Epithelial cell of proximal tubule (primary cell): ENCODE measurements around the gene CRK. TPM values are rescaled to one million over a fixed set of nuclear protein-coding genes. Genes with fewer than 3 reads are reported as not detected.

Experiments used
- DNase-seq: peaks from one replicate; pipeline ENCODE4 v3.0.0-alpha.2; 2011; ENCODE audit warnings: low read depth
- H3K4me3 ChIP-seq: 2 replicates; pipeline ENCODE4 v1.5.1; 2011; ENCODE audit warnings: low read depth, mild to moderate bottlenecking, low read length
- total RNA-seq: library from RNA; depleted of rRNA; stranded (reverse); fragments of >200 nt; gene quantifications from 2 replicates; pipeline ENCODE4 v1.2.3, GENCODE V29; 2015
- TF ChIP-seq, protein P1 (sequence below): conservative IDR thresholded peaks from 2 replicates; pipeline ENCODE4 v1.5.1; 2012; ENCODE audit warnings: low read depth, mild to moderate bottlenecking, low read length

The CRK gene
- total RNA-seq, 1 donor from 2014 or later = 57.1 TPM

GRCh38 chr17:1491443-1492248 lies 35.6 kb upstream of the CRK start:
- H3K4me3 ChIP-seq = peak overlapping the region; percentile 89
- TF ChIP-seq, protein P1, sequence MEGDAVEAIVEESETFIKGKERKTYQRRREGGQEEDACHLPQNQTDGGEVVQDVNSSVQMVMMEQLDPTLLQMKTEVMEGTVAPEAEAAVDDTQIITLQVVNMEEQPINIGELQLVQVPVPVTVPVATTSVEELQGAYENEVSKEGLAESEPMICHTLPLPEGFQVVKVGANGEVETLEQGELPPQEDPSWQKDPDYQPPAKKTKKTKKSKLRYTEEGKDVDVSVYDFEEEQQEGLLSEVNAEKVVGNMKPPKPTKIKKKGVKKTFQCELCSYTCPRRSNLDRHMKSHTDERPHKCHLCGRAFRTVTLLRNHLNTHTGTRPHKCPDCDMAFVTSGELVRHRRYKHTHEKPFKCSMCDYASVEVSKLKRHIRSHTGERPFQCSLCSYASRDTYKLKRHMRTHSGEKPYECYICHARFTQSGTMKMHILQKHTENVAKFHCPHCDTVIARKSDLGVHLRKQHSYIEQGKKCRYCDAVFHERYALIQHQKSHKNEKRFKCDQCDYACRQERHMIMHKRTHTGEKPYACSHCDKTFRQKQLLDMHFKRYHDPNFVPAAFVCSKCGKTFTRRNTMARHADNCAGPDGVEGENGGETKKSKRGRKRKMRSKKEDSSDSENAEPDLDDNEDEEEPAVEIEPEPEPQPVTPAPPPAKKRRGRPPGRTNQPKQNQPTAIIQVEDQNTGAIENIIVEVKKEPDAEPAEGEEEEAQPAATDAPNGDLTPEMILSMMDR = no peak
- no peak for DNase-seq

GRCh38 chr17:1490643-1491442 lies 34.8 kb upstream of the CRK start:
- TF ChIP-seq, protein P1 = no peak
- H3K4me3 ChIP-seq = peak overlapping the region; percentile 89
- no peak for DNase-seq

DNA sequence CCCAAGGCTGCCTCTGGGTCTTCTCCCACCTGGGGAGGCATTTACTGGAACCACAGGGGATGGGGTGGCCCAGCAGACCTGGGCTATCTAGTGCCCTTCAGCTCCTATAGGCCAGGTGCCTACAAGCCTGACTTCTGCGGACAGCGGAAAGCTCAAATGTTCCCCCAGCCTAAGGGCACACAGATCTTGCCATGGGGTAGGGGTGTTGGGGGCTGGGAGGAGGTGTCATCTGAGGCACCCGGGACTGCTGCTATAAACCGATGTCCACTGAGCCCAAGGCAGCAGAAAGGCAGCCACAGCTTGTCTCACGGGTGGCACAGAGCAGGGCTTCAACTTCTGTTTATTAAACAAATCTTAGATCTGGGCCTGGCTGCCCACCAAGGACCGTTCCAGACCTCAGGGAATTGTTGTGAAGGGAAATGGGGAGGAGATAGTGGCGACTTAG lies 32.8 kb upstream of the CRK start:
- TF ChIP-seq, protein P1 = no peak
- no peak for DNase-seq
- peak overlapping the region; percentile 52 for H3K4me3 ChIP-seq

- TF ChIP-seq, protein P1 = no peak
- no peak for DNase-seq
- H3K4me3 ChIP-seq = peak overlapping the region; percentile 52
Measured at GRCh38 chr17:1487939-1488825, 32.1 kb upstream of the CRK start.

DNA sequence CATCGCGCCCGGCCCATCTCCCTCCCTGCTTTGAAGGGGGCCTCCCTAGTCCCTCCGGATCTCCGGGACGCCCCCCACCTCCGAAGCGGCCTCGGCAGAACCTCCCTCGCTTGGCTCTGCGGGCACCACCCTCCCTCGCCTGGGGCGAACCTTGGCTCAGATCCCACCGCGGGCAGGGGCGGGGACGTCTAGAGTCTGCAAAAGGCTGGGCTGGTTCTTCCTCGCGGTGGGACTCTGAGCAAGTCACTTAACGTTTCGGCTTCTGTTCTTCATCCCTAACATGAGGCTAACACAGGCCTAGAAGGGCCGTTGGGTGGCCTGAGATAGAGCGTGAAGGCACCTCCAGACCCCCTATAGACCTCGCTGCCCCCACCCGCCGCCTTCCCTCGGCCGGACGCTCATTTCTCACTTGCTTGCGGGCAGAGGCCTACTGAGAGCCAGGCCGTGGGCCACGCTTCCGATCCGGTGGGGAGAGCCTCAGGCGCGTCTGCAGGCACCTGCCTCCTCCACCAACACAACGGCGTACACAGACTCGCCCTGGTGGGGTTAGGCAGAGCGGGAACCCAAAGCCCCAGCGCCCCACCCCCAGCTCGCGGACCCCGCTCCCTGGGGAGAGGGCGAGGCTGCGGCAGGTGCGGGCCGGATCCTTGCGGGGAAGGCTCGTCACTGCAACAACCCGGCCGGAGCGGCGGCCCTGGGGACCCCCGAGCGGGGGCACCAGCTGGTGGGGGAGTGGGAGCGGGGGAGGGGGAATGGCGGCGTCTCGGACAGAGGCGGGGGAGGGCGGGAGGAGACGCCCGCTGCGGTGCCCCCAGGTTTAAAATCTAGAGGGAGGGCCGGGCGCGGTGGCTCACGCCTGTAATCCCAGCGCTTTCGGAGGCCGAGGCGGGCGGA lies 31.0 kb upstream of the CRK start:
- DNase-seq = no peak
- TF ChIP-seq, protein P1 = no peak
- peak overlapping the region; percentile 52 for H3K4me3 ChIP-seq
